Endothelial cell of umbilical vein (primary cell): ENCODE measurements around the gene TACC3. TPM values are rescaled to one million over a fixed set of nuclear protein-coding genes. Genes with fewer than 3 reads are reported as not detected.

ENCODE experiments used
- BruUV-seq: library from RNA; stranded (reverse); fragments of 400-500 nt; replicated peaks from 2 replicates; lab custom pipeline; 2021; lab: Mats Ljungman, UMichigan
- CTCF ChIA-PET: fragments of 300-600, 350-600 bp; sonication (Branson Sonifier 250); formaldehyde crosslinking; loops from one replicate; lab custom pipeline; 2021; ENCODE audit warnings: antibody characterized with exemption, inconsistent platforms; lab: Charles Lee
- POLR2A ChIA-PET: fragments of 300-600, 350-600 bp; sonication (Branson Sonifier 250); formaldehyde crosslinking; loops from one replicate; lab custom pipeline; 2021; ENCODE audit warnings: antibody characterized with exemption, inconsistent platforms; lab: Charles Lee
- DNase-seq: peaks from one replicate; pipeline ENCODE4 v3.0.0-alpha.2; 2011; ENCODE audit warnings: low read depth, low spot score
- FAIRE-seq: peaks from 2 replicates; lab custom pipeline; 2011; peaks lifted over from hg19 to GRCh38; lab: Jason Lieb, UNC
- H2AFZ ChIP-seq: 2 replicates; pipeline ENCODE4 v1.6.0; 2012; ENCODE audit warnings: low read depth, low read length, control low read depth, inconsistent platforms
- H3K27ac ChIP-seq: 2 replicates; pipeline ENCODE4 v1.5.1; 2011; ENCODE audit warnings: low read depth, mild to moderate bottlenecking, control low read depth, low read length, moderate library complexity; ENCODE audit not compliant: insufficient read depth
- H3K27me3 ChIP-seq, 2 experiments: 2 replicates each; pipeline versions ENCODE4 v1.6.0 to v1.6.1; 2011; ENCODE audit warnings: low read length in 2 of 2, mixed read lengths in 1 of 2; ENCODE audit not compliant: control insufficient read depth in 2 of 2, insufficient read depth in 2 of 2
- H3K36me3 ChIP-seq, 2 experiments: 2 replicates in 1 of 2; 3 replicates in 1 of 2; pipeline ENCODE4 v1.5.1; 2011; ENCODE audit warnings: low read length in 2 of 2, mild to moderate bottlenecking in 1 of 2, moderate library complexity in 1 of 2; ENCODE audit not compliant: control insufficient read depth in 2 of 2, insufficient read depth in 2 of 2; ENCODE audit errors: extremely low read depth in 1 of 2
- H3K4me1 ChIP-seq: 3 replicates; pipeline ENCODE4 v1.5.1; 2011; ENCODE audit warnings: mild to moderate bottlenecking, low read length; ENCODE audit not compliant: control insufficient read depth, insufficient read depth; ENCODE audit errors: extremely low read depth
- H3K4me2 ChIP-seq: 2 replicates; pipeline ENCODE4 v1.6.1; 2011; ENCODE audit warnings: low read length, control low read depth, mixed read lengths; ENCODE audit not compliant: insufficient read depth
- H3K4me3 ChIP-seq, 3 experiments: fragments of 200-600 bp in 1 of 3; sonication (generic), shearing (Covaris generic) in 1 of 3; replicated peaks in 1 of 3; 2 replicates each; pipeline ENCODE4 v1.5.1; 2011 to 2016; ENCODE audit warnings: control low read depth in 3 of 3, low read length in 3 of 3, mild to moderate bottlenecking in 2 of 3, inconsistent platforms in 1 of 3, low read depth in 1 of 3, moderate library complexity in 1 of 3; ENCODE audit not compliant: insufficient read depth in 1 of 3
- H3K79me2 ChIP-seq: 2 replicates; pipeline ENCODE4 v1.6.0; 2012; ENCODE audit warnings: low read length, inconsistent platforms; ENCODE audit not compliant: control insufficient read depth, insufficient read depth
- H3K9ac ChIP-seq: replicated peaks from 2 replicates; pipeline ENCODE3; 2011; ENCODE audit warnings: low read length, control low read depth; ENCODE audit not compliant: insufficient read depth; ENCODE audit errors: extremely low read depth
- H3K9me1 ChIP-seq: replicated peaks from 3 replicates; pipeline ENCODE4 v1.6.0; 2011; ENCODE audit warnings: mild to moderate bottlenecking, low read length; ENCODE audit not compliant: control insufficient read depth, insufficient read depth; ENCODE audit errors: extremely low read depth
- H3K9me3 ChIP-seq: replicated peaks from 2 replicates; pipeline ENCODE4 v1.5.1; 2012; ENCODE audit warnings: low read length, inconsistent platforms; ENCODE audit not compliant: control insufficient read depth, insufficient read depth
- H4K20me1 ChIP-seq: replicated peaks from 2 replicates; pipeline ENCODE3; 2011; ENCODE audit warnings: mild to moderate bottlenecking, low read length; ENCODE audit not compliant: control insufficient read depth, insufficient read depth; ENCODE audit errors: extremely low read depth
- EZH2 ChIP-seq: IDR thresholded peaks from 2 replicates; pipeline ENCODE4 v1.6.1; 2012; ENCODE audit warnings: borderline replicate concordance, low read depth, mild to moderate bottlenecking, moderate library complexity, low read length, inconsistent platforms; ENCODE audit not compliant: severe bottlenecking
- JUN ChIP-seq: IDR thresholded peaks from 2 replicates; pipeline ENCODE4 v1.6.1; 2011; ENCODE audit warnings: borderline replicate concordance, low read depth; ENCODE audit not compliant: insufficient read length, insufficient read depth
- MYC ChIP-seq: IDR thresholded peaks from one replicate; pipeline ENCODE4 v1.6.1; 2011; ENCODE audit warnings: mild to moderate bottlenecking, low read depth, low read length
- POLR2AphosphoS5 ChIP-seq: IDR thresholded peaks from 2 replicates; pipeline ENCODE4 v1.6.1; 2012; ENCODE audit warnings: low read depth, mild to moderate bottlenecking, control low read depth, low read length, moderate library complexity; ENCODE audit not compliant: insufficient read depth
- dilution Hi-C: fragments of 300-500 bp; cut with MboI; formaldehyde crosslinking; loops from one replicate; pipeline ENCODE4 v1.15.0; 2019; ENCODE audit warnings: low sequenced_read_pairs; ENCODE audit not compliant: extremely low pct_ligation_motif_present
- intact Hi-C: fragments of 100-400 bp; cut with micrococcal nuclease; formaldehyde crosslinking; loops from one replicate; pipeline ENCODE4 v1.10.0; 2022
- polyA plus RNA-seq, 4 experiments: library from polyadenylated mRNA; depleted of rRNA in 3 of 4; stranded (reverse) in 3 of 4; unstranded in 1 of 4; fragments of >200 nt; gene quantifications; 2 replicates each; pipeline versions ENCODE4 v1.2.1 to v1.2.3, GENCODE V29; 2011 to 2012; ENCODE audit warnings: missing spikeins in 1 of 4
- total RNA-seq: library from RNA; stranded (reverse); gene quantifications from 2 replicates; pipeline ENCODE4 v1.2.3, GENCODE V29; 2021

The TACC3 gene
- total and polyA plus RNA-seq, 2 donors (not counting 3 experiments of a cell fraction or from before 2014, with no cell fraction given): 54.5 to 135 TPM

DNA sequence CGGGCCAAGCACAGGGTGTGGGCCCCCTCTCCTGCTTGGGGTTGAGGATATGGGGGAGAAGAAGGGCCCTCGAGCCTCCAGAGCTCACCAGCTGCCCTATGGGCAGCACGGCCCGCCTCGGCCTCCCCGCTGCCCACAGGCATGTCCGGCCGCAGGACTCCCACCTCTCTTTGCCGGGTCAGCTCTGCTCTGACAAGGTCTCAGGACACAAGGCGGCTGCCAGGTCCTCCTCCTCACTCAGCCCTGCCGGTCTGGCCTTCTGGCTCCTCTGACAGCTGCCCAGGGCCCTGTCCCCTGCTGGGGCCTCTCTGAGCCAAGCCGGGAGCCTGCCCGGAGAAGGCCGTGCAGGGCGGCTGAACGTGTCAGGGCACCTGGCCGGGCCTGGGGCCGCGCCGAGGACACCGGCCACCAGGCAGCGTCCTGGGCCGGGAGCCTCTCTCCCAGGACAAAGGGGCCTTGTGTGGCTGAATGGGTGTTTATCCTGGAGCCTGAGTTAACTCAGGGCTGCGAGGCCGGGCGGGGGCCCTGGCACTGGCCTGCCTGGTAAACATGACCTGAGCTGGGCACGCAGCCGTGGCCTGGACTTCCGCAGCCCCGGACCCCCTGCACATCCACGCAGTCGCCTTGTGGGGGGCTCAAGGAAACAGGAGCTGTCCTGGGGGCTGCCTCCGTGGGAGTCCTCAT lies 25.7 kb downstream of the TACC3 start:
- Histone ChIP-seq H4K20me1 (no peaks in the 10 kb centered on the region), H3K9ac (no peak overlapping the region), H3K27me3 (no peaks in the 10 kb centered on the region), H3K9me1 (no peaks in the 10 kb centered on the region), H3K9me3 (no peaks in the 10 kb centered on the region), H2AFZ (no peak overlapping the region), H3K4me1 (peaks cover 4% of the 10 kb centered on the region), H3K36me3 (peaks cover 0 to 8% of the 10 kb centered on the region in 2 experiments), H3K27ac (no peak overlapping the region), H3K79me2 (no peaks in the 10 kb centered on the region), H3K4me3 (no peak overlapping the region), H3K4me2 (no peak overlapping the region)
- no TSS peak for BruUV-seq
- CTCF ChIA-PET: interaction anchor here (0.6 to 6.0 kb wide), 15 partner anchors 9 to 164 kb away, joined by 3 to 198 read pairs (median 13); partner anchors contain the start of gene FGFR3
- POLR2A ChIA-PET: no interaction called here
- dilution Hi-C loops (no loop called here), intact Hi-C loops (loop anchor here (5.0 kb wide), 1 partner anchor 45 kb away; the partner anchor contains the start of gene FGFR3)
- no peak for DNase-seq
- TF ChIP-seq POLR2AphosphoS5: no peak
- TF ChIP-seq EZH2: no peak
- no peak for TF ChIP-seq JUN
- no peak for TF ChIP-seq MYC
- no peak for FAIRE-seq

DNA sequence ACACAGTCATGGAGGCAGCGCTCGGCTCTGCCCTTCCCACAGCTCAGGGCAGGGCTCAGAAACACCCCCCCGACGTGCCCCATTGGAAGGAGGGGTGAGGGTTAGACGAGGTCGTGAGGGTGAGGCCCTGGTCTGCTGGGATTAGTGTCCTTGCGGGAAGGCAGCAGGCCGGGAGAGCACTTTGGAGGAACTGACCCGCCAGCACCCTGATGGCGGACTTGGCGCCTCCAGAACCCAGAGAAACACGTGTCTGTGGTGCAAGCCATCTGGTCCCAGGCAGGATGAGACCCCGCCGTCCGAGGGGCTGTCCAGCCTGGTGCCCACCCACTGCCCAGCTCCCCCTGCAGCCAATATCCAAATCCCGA lies 26.3 kb downstream of the TACC3 start:
- intact Hi-C loops (loop anchor here (5.0 kb wide), 1 partner anchor 45 kb away; the partner anchor contains the start of gene FGFR3), dilution Hi-C loops (no loop called here)
- Histone ChIP-seq H3K79me2 (no peaks in the 10 kb centered on the region), H3K9ac (no peak overlapping the region), H3K27ac (no peak overlapping the region), H3K4me1 (peaks cover 4% of the 10 kb centered on the region), H4K20me1 (no peaks in the 10 kb centered on the region), H3K9me3 (no peaks in the 10 kb centered on the region), H3K4me2 (no peak overlapping the region), H3K4me3 (no peak overlapping the region), H3K36me3 (peaks cover 0 to 6% of the 10 kb centered on the region in 2 experiments), H3K9me1 (no peaks in the 10 kb centered on the region), H2AFZ (no peak overlapping the region), H3K27me3 (no peaks in the 10 kb centered on the region)
- no TSS peak for BruUV-seq
- no peak for DNase-seq
- no peak for FAIRE-seq
- no peak for TF ChIP-seq POLR2AphosphoS5
- CTCF ChIA-PET: interaction anchor here (0.6 to 6.0 kb wide), 22 partner anchors 8 to 163 kb away, joined by 3 to 198 read pairs (median 6); partner anchors contain the start of gene FGFR3
- POLR2A ChIA-PET: no interaction called here
